ENCODE data around the gene PPP3R2. TPM values are rescaled to one million over a fixed set of nuclear protein-coding genes. Genes with fewer than 3 reads are reported as not detected.

Gene PPP3R2
- total RNA-seq, 2 donors from 2014 or later: not detected

DNA sequence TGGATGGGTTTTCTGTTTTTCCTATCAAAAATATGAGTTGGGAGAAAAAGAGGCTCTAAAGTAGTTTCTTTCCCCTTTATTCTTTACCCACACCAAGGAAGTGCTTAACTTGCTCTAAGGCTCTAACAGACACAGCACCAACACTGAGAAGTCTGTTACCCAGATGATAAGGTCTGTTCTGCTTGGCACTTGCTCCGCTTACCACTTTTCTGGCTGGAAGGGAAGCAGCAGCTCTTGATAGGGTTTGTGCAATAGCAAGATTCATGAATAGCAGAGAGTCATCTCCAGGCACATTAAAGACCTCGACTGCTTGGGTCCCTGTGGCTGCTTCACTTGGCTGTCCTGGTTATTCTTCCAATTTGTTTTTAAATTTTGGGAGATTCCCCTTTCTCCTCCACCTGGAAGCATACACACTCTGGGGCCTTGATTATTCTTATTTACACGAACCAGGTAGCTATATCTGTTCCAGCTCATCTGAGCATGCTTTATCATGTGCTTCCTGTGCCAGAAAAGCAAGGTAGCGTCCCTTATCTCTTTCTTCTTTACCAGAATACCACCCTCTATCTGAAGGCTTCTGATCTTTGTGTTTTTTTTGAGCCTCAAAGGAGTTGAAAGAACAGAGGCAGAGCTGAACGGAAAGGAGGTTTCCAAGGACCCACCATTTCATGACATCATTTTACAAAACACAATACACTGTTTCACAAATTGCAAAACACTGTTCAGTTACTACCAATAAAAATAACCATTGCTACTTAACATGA, 24.8 kb downstream of the PPP3R2 start:
- Histone ChIP-seq H3K4me1 (ENCODE audit: control insufficient read depth, insufficient read depth, low read length) (no peaks in the 10 kb centered on the region), H3K9ac (ENCODE audit: extremely low read depth, low read length, poor library complexity, severe bottlenecking) (no peak overlapping the region), H3K9me3 (ENCODE audit: control insufficient read depth, low read length) (no peaks in the 10 kb centered on the region), H3K4me3 (ENCODE audit: low read length) (no peak overlapping the region), H3K36me3 (ENCODE audit: control insufficient read depth, insufficient read depth, low read length) (peaks cover 32% of the 10 kb centered on the region), H3K27ac (ENCODE audit: low read depth, low read length) (no peak overlapping the region), H3K27me3 (ENCODE audit: control insufficient read depth, insufficient read depth, low read length, poor library complexity, severe bottlenecking) (no peaks in the 10 kb centered on the region)
- no peak for DNase-seq
- Mint-ChIP-seq H3K9me3 (no peaks in the 10 kb centered on the region), H3K36me3 (ENCODE audit: low read depth) (peaks cover 30% of the 10 kb centered on the region), H3K4me3 (no peak overlapping the region), H3K27me3 (ENCODE audit: insufficient read depth) (peaks cover 31% of the 10 kb centered on the region), H3K27ac (no peak overlapping the region), H3K4me1 (peaks cover 28% of the 10 kb centered on the region)
- 86 to 87% methylated on average over 2 to 5 of the region's 5 CpGs for WGBS, 2 experiments (ENCODE audit: insufficient coverage in 1 of 2, insufficient read length in 1 of 2)
- no peak for TF ChIP-seq CTCF (conservative IDR thresholded peaks at IDR 0.05)

GRCh38 chr9:101567725-101568350, 26.9 kb downstream of the PPP3R2 start:
- no peak overlapping the region for H3K27ac ChIP-seq (ENCODE audit: low read depth, low read length)
- Mint-ChIP-seq H3K4me1 (peaks cover 27% of the 10 kb centered on the region), H3K27ac (no peak overlapping the region), H3K36me3 (ENCODE audit: low read depth) (peaks cover 46% of the 10 kb centered on the region), H3K4me3 (no peak overlapping the region), H3K9me3 (no peaks in the 10 kb centered on the region), H3K27me3 (ENCODE audit: insufficient read depth) (peaks cover 24% of the 10 kb centered on the region)
- no peaks in the 10 kb centered on the region for H3K4me1 ChIP-seq (ENCODE audit: control insufficient read depth, insufficient read depth, low read length)
- 92% methylated on average over 3 of the region's 3 CpGs for WGBS, 2 experiments (ENCODE audit: insufficient coverage in 1 of 2, insufficient read length in 1 of 2)
- no peak for DNase-seq
- H3K27me3 ChIP-seq (ENCODE audit: control insufficient read depth, insufficient read depth, low read length, poor library complexity, severe bottlenecking): no peaks in the 10 kb centered on the region
- no peak overlapping the region for H3K9ac ChIP-seq (ENCODE audit: extremely low read depth, low read length, poor library complexity, severe bottlenecking)
- H3K36me3 ChIP-seq (ENCODE audit: control insufficient read depth, insufficient read depth, low read length): peaks cover 51% of the 10 kb centered on the region
- no peaks in the 10 kb centered on the region for H3K9me3 ChIP-seq (ENCODE audit: control insufficient read depth, low read length)
- no peak for TF ChIP-seq CTCF (conservative IDR thresholded peaks at IDR 0.05)
- no peak overlapping the region for H3K4me3 ChIP-seq (ENCODE audit: low read length)

- DNase-seq: peak; percentile 67
- WGBS, 2 experiments (ENCODE audit: insufficient coverage in 1 of 2, insufficient read length in 1 of 2): 75 to 89% methylated on average over 1 to 5 of the region's 5 CpGs
Measured at GRCh38 chr9:101566904-101567724, 27.7 kb downstream of the PPP3R2 start.

More at GRCh38 chr9:101566904-101567724, 27.7 kb downstream of the PPP3R2 start:
- Histone ChIP-seq H3K9ac (ENCODE audit: extremely low read depth, low read length, poor library complexity, severe bottlenecking) (no peak overlapping the region), H3K4me3 (ENCODE audit: low read length) (no peak overlapping the region), H3K36me3 (ENCODE audit: control insufficient read depth, insufficient read depth, low read length) (peaks cover 58% of the 10 kb centered on the region), H3K9me3 (ENCODE audit: control insufficient read depth, low read length) (no peaks in the 10 kb centered on the region), H3K27me3 (ENCODE audit: control insufficient read depth, insufficient read depth, low read length, poor library complexity, severe bottlenecking) (no peaks in the 10 kb centered on the region), H3K4me1 (ENCODE audit: control insufficient read depth, insufficient read depth, low read length) (no peaks in the 10 kb centered on the region), H3K27ac (ENCODE audit: low read depth, low read length) (no peak overlapping the region)
- peak; percentile 78 for TF ChIP-seq CTCF (conservative IDR thresholded peaks at IDR 0.05)
- H3K4me3 Mint-ChIP-seq: no peak overlapping the region
- H3K27me3 Mint-ChIP-seq (ENCODE audit: insufficient read depth): peaks cover 18% of the 10 kb centered on the region
- H3K36me3 Mint-ChIP-seq (ENCODE audit: low read depth): peaks cover 53% of the 10 kb centered on the region
- H3K27ac Mint-ChIP-seq: no peak overlapping the region
- H3K4me1 Mint-ChIP-seq: peaks cover 20% of the 10 kb centered on the region
- no peaks in the 10 kb centered on the region for H3K9me3 Mint-ChIP-seq

Data from endodermal cell (in vitro differentiated cells).